Endothelial cell of umbilical vein (primary cell): ENCODE data around the gene CNPY1. TPM values are rescaled to one million over a fixed set of nuclear protein-coding genes. Genes with fewer than 3 reads are reported as not detected.

ENCODE experiments used
- BruUV-seq: library from RNA; stranded (reverse); fragments of 400-500 nt; replicated peaks from 2 replicates; lab custom pipeline; 2021; lab: Mats Ljungman, UMichigan
- CTCF ChIA-PET: fragments of 300-600, 350-600 bp; sonication (Branson Sonifier 250); formaldehyde crosslinking; loops from one replicate; lab custom pipeline; 2021; ENCODE audit warnings: antibody characterized with exemption, inconsistent platforms; lab: Charles Lee
- POLR2A ChIA-PET: fragments of 300-600, 350-600 bp; sonication (Branson Sonifier 250); formaldehyde crosslinking; loops from one replicate; lab custom pipeline; 2021; ENCODE audit warnings: antibody characterized with exemption, inconsistent platforms; lab: Charles Lee
- DNase-seq: peaks from one replicate; pipeline ENCODE4 v3.0.0-alpha.2; 2011; ENCODE audit warnings: low read depth, low spot score
- FAIRE-seq: peaks from 2 replicates; lab custom pipeline; 2011; peaks lifted over from hg19 to GRCh38; lab: Jason Lieb, UNC
- H2AFZ ChIP-seq: 2 replicates; pipeline ENCODE4 v1.6.0; 2012; ENCODE audit warnings: low read depth, low read length, control low read depth, inconsistent platforms
- H3K27ac ChIP-seq: 2 replicates; pipeline ENCODE4 v1.5.1; 2011; ENCODE audit warnings: low read depth, mild to moderate bottlenecking, control low read depth, low read length, moderate library complexity; ENCODE audit not compliant: insufficient read depth
- H3K27me3 ChIP-seq, 2 experiments: 2 replicates each; pipeline versions ENCODE4 v1.6.0 to v1.6.1; 2011; ENCODE audit warnings: low read length in 2 of 2, mixed read lengths in 1 of 2; ENCODE audit not compliant: control insufficient read depth in 2 of 2, insufficient read depth in 2 of 2
- H3K36me3 ChIP-seq, 2 experiments: 2 replicates in 1 of 2; 3 replicates in 1 of 2; pipeline ENCODE4 v1.5.1; 2011; ENCODE audit warnings: low read length in 2 of 2, mild to moderate bottlenecking in 1 of 2, moderate library complexity in 1 of 2; ENCODE audit not compliant: control insufficient read depth in 2 of 2, insufficient read depth in 2 of 2; ENCODE audit errors: extremely low read depth in 1 of 2
- H3K4me1 ChIP-seq: 3 replicates; pipeline ENCODE4 v1.5.1; 2011; ENCODE audit warnings: mild to moderate bottlenecking, low read length; ENCODE audit not compliant: control insufficient read depth, insufficient read depth; ENCODE audit errors: extremely low read depth
- H3K4me2 ChIP-seq: 2 replicates; pipeline ENCODE4 v1.6.1; 2011; ENCODE audit warnings: low read length, control low read depth, mixed read lengths; ENCODE audit not compliant: insufficient read depth
- H3K4me3 ChIP-seq, 3 experiments: fragments of 200-600 bp in 1 of 3; sonication (generic), shearing (Covaris generic) in 1 of 3; replicated peaks in 1 of 3; 2 replicates each; pipeline ENCODE4 v1.5.1; 2011 to 2016; ENCODE audit warnings: control low read depth in 3 of 3, low read length in 3 of 3, mild to moderate bottlenecking in 2 of 3, inconsistent platforms in 1 of 3, low read depth in 1 of 3, moderate library complexity in 1 of 3; ENCODE audit not compliant: insufficient read depth in 1 of 3
- H3K79me2 ChIP-seq: 2 replicates; pipeline ENCODE4 v1.6.0; 2012; ENCODE audit warnings: low read length, inconsistent platforms; ENCODE audit not compliant: control insufficient read depth, insufficient read depth
- H3K9ac ChIP-seq: replicated peaks from 2 replicates; pipeline ENCODE3; 2011; ENCODE audit warnings: low read length, control low read depth; ENCODE audit not compliant: insufficient read depth; ENCODE audit errors: extremely low read depth
- H3K9me1 ChIP-seq: replicated peaks from 3 replicates; pipeline ENCODE4 v1.6.0; 2011; ENCODE audit warnings: mild to moderate bottlenecking, low read length; ENCODE audit not compliant: control insufficient read depth, insufficient read depth; ENCODE audit errors: extremely low read depth
- H3K9me3 ChIP-seq: replicated peaks from 2 replicates; pipeline ENCODE4 v1.5.1; 2012; ENCODE audit warnings: low read length, inconsistent platforms; ENCODE audit not compliant: control insufficient read depth, insufficient read depth
- H4K20me1 ChIP-seq: replicated peaks from 2 replicates; pipeline ENCODE3; 2011; ENCODE audit warnings: mild to moderate bottlenecking, low read length; ENCODE audit not compliant: control insufficient read depth, insufficient read depth; ENCODE audit errors: extremely low read depth
- CTCF ChIP-seq, 2 donors: IDR thresholded peaks; 1 replicate in 1 of 2; 2 replicates in 1 of 2; pipeline ENCODE4 v1.5.1; 2011; ENCODE audit warnings: low read length in 2 of 2, mild to moderate bottlenecking in 2 of 2, moderate library complexity in 2 of 2, control low read depth in 1 of 2, inconsistent platforms in 1 of 2, low read depth in 1 of 2; ENCODE audit not compliant: insufficient read depth in 1 of 2; ENCODE audit errors: extremely low read depth in 1 of 2
- EZH2 ChIP-seq: IDR thresholded peaks from 2 replicates; pipeline ENCODE4 v1.6.1; 2012; ENCODE audit warnings: borderline replicate concordance, low read depth, mild to moderate bottlenecking, moderate library complexity, low read length, inconsistent platforms; ENCODE audit not compliant: severe bottlenecking
- FOS ChIP-seq: IDR thresholded peaks from 2 replicates; pipeline ENCODE4 v1.6.1; 2011; ENCODE audit warnings: mild to moderate bottlenecking, low read length, moderate library complexity, borderline replicate concordance; ENCODE audit not compliant: insufficient read depth
- GATA2 ChIP-seq: IDR thresholded peaks from 2 replicates; pipeline ENCODE4 v1.7.0; 2011; ENCODE audit warnings: low read depth, mild to moderate bottlenecking, moderate library complexity, mixed read lengths, low read length; ENCODE audit not compliant: insufficient read length, insufficient read depth
- JUN ChIP-seq: IDR thresholded peaks from 2 replicates; pipeline ENCODE4 v1.6.1; 2011; ENCODE audit warnings: borderline replicate concordance, low read depth; ENCODE audit not compliant: insufficient read length, insufficient read depth
- MAX ChIP-seq: IDR thresholded peaks from 2 replicates; pipeline ENCODE4 v1.6.1; 2011; ENCODE audit not compliant: insufficient read depth, insufficient read length
- MYC ChIP-seq: IDR thresholded peaks from one replicate; pipeline ENCODE4 v1.6.1; 2011; ENCODE audit warnings: mild to moderate bottlenecking, low read depth, low read length
- POLR2A ChIP-seq: IDR thresholded peaks from 2 replicates; pipeline ENCODE4 v1.6.1; 2012; ENCODE audit warnings: low read depth, mild to moderate bottlenecking, control low read depth, low read length
- POLR2AphosphoS5 ChIP-seq: IDR thresholded peaks from 2 replicates; pipeline ENCODE4 v1.6.1; 2012; ENCODE audit warnings: low read depth, mild to moderate bottlenecking, control low read depth, low read length, moderate library complexity; ENCODE audit not compliant: insufficient read depth
- dilution Hi-C: fragments of 300-500 bp; cut with MboI; formaldehyde crosslinking; loops from one replicate; pipeline ENCODE4 v1.15.0; 2019; ENCODE audit warnings: low sequenced_read_pairs; ENCODE audit not compliant: extremely low pct_ligation_motif_present
- intact Hi-C: fragments of 100-400 bp; cut with micrococcal nuclease; formaldehyde crosslinking; loops from one replicate; pipeline ENCODE4 v1.10.0; 2022
- polyA plus RNA-seq, 4 experiments: library from polyadenylated mRNA; depleted of rRNA in 3 of 4; stranded (reverse) in 3 of 4; unstranded in 1 of 4; fragments of >200 nt; gene quantifications; 2 replicates each; pipeline versions ENCODE4 v1.2.1 to v1.2.3, GENCODE V29; 2011 to 2012; ENCODE audit warnings: missing spikeins in 1 of 4
- total RNA-seq: library from RNA; stranded (reverse); gene quantifications from 2 replicates; pipeline ENCODE4 v1.2.3, GENCODE V29; 2021

The CNPY1 gene
- total and polyA plus RNA-seq, 2 donors (not counting 3 experiments of a cell fraction or from before 2014, with no cell fraction given) = not detected

- no peaks in the 10 kb centered on the region for H3K9me3 ChIP-seq
- H3K9me1 ChIP-seq = no peaks in the 10 kb centered on the region
- H3K4me1 ChIP-seq = no peaks in the 10 kb centered on the region
- no peak for FAIRE-seq
- H2AFZ ChIP-seq = no peak overlapping the region
- no peak for DNase-seq
- H3K27me3 ChIP-seq = peaks cover 8 to 27% of the 10 kb centered on the region in 2 experiments
- no peaks in the 10 kb centered on the region for H3K36me3 ChIP-seq
- H3K9ac ChIP-seq = no peak overlapping the region
- POLR2A ChIA-PET = no interaction called here
- intact Hi-C loops (no loop called here), dilution Hi-C loops (no loop called here)
- CTCF ChIA-PET = no interaction called here
- H3K79me2 ChIP-seq = no peaks in the 10 kb centered on the region
- H3K4me3 ChIP-seq = no peak overlapping the region
- no peaks in the 10 kb centered on the region for H4K20me1 ChIP-seq
- no peak for TF ChIP-seq EZH2
- TF ChIP-seq GATA2 = no peak
- TF ChIP-seq POLR2AphosphoS5 = no peak
- no peak overlapping the region for H3K4me2 ChIP-seq
- no peak overlapping the region for H3K27ac ChIP-seq
- no TSS peak for BruUV-seq
Observed at GRCh38 chr7:155515318-155515717, 31.0 kb downstream of the CNPY1 start.

GRCh38 chr7:155514296-155514695 is 32.1 kb downstream of the CNPY1 start:
- dilution Hi-C loops (no loop called here), intact Hi-C loops (loop anchor here (5.0 kb wide), 1 partner anchor 52 kb away; no protein-coding TSS in a partner anchor)
- H3K27me3 ChIP-seq = peaks cover 16 to 38% of the 10 kb centered on the region in 2 experiments
- H3K36me3 ChIP-seq = no peaks in the 10 kb centered on the region
- H3K4me1 ChIP-seq = no peaks in the 10 kb centered on the region
- no peaks in the 10 kb centered on the region for H3K9me1 ChIP-seq
- ChIA-PET CTCF (interaction anchor here (2.0 kb wide), 1 partner anchor 14 kb away, joined by 6 read pairs; no protein-coding TSS in a partner anchor), POLR2A (no interaction called here)
- no peaks in the 10 kb centered on the region for H3K9me3 ChIP-seq
- DNase-seq = no peak
- no peak overlapping the region for H3K4me2 ChIP-seq
- BruUV-seq = no TSS peak
- no peak for TF ChIP-seq JUN
- TF ChIP-seq POLR2A = no peak
- no peak for TF ChIP-seq CTCF (IDR thresholded peaks at IDR 0.05; ENCODE audit: extremely low read depth in 1 of 2, insufficient read depth in 1 of 2, low read depth in 1 of 2, low read length in 2 of 2)
- TF ChIP-seq MAX = no peak
- TF ChIP-seq MYC = no peak
- no peak for TF ChIP-seq GATA2
- TF ChIP-seq POLR2AphosphoS5 = no peak
- no peak for TF ChIP-seq EZH2
- TF ChIP-seq FOS = no peak
- no peak overlapping the region for H3K4me3 ChIP-seq
- H3K27ac ChIP-seq = no peak overlapping the region
- no peak for FAIRE-seq
- no peak overlapping the region for H2AFZ ChIP-seq
- no peaks in the 10 kb centered on the region for H3K79me2 ChIP-seq
- no peaks in the 10 kb centered on the region for H4K20me1 ChIP-seq
- no peak overlapping the region for H3K9ac ChIP-seq
